ENCODE results near the gene DTHD1. TPM values are rescaled to one million over a fixed set of nuclear protein-coding genes. Genes with fewer than 3 reads are reported as not detected.

The DTHD1 gene
- total RNA-seq, 1 donor: not detected

- H3K4me3 ChIP-seq (ENCODE audit: low read depth, low read length): no peak overlapping the region
- DNase-seq (ENCODE audit: low read depth): peak; percentile 12
- peak; percentile 37 for TF ChIP-seq CTCF (IDR thresholded peaks at IDR 0.05; ENCODE audit: insufficient read depth, low read depth, low read length)
These were observed 69.8 kb downstream of the DTHD1 start for GRCh38 chr4:36351082-36351666.

- no peak for TF ChIP-seq CTCF (IDR thresholded peaks at IDR 0.05; ENCODE audit: insufficient read depth, low read depth, low read length)
- DNase-seq (ENCODE audit: low read depth): no peak
- H3K4me3 ChIP-seq (ENCODE audit: low read depth, low read length): no peak overlapping the region
These were observed 72.6 kb downstream of the DTHD1 start for GRCh38 chr4:36353998-36354397.

- DNase-seq (ENCODE audit: low read depth): no peak
- TF ChIP-seq CTCF (IDR thresholded peaks at IDR 0.05; ENCODE audit: insufficient read depth, low read depth, low read length): no peak
- no peak overlapping the region for H3K4me3 ChIP-seq (ENCODE audit: low read depth, low read length)
These were observed 76.8 kb downstream of the DTHD1 start for GRCh38 chr4:36358173-36358572.

- DNase-seq (ENCODE audit: low read depth): no peak
- H3K4me3 ChIP-seq (ENCODE audit: low read depth, low read length): no peak overlapping the region
- TF ChIP-seq CTCF (IDR thresholded peaks at IDR 0.05; ENCODE audit: insufficient read depth, low read depth, low read length): no peak
These were observed 79.3 kb downstream of the DTHD1 start for GRCh38 chr4:36360755-36361154.

- TF ChIP-seq CTCF (IDR thresholded peaks at IDR 0.05; ENCODE audit: insufficient read depth, low read depth, low read length): no peak
- DNase-seq (ENCODE audit: low read depth): no peak
- no peak overlapping the region for H3K4me3 ChIP-seq (ENCODE audit: low read depth, low read length)
These were observed 81.6 kb downstream of the DTHD1 start for GRCh38 chr4:36363024-36363423.

GRCh38 chr4:36374836-36375511, 93.6 kb downstream of the DTHD1 start:
- TF ChIP-seq CTCF (IDR thresholded peaks at IDR 0.05; ENCODE audit: insufficient read depth, low read depth, low read length): no peak
- H3K4me3 ChIP-seq (ENCODE audit: low read depth, low read length): no peak overlapping the region
- no peak for DNase-seq (ENCODE audit: low read depth)

All from fibroblast of villous mesenchyme (primary cell).